LHCN-M2 (cell line): Measurements from ENCODE around the gene GPR153. TPM values are rescaled to one million over a fixed set of nuclear protein-coding genes. Genes with fewer than 3 reads are reported as not detected.
"Not testable (repeated sequence)": the region's sequence is repeated elsewhere in the genome, so short reads cannot be mapped to it uniquely, and the experiment has no call there.

Experiments
- DNase-seq: peaks from one replicate; pipeline ENCODE4 v3.0.0-alpha.2; 2012; ENCODE audit warnings: low read depth
- polyA plus RNA-seq: library from polyadenylated mRNA; unstranded; fragments of >200 nt; gene quantifications from one replicate; pipeline ENCODE4 v1.2.1, GENCODE V29; 2012; ENCODE audit warnings: missing spikeins
- total RNA-seq: library from RNA; depleted of rRNA; stranded (reverse); fragments of >200 nt; gene quantifications from 2 replicates; pipeline ENCODE4 v1.2.3, GENCODE V29; 2014; rRNA removed

GPR153 gene
- total RNA-seq = 38.2 and 43.0 TPM in 2 replicates
- polyA plus RNA-seq = 11.8 TPM

DNA sequence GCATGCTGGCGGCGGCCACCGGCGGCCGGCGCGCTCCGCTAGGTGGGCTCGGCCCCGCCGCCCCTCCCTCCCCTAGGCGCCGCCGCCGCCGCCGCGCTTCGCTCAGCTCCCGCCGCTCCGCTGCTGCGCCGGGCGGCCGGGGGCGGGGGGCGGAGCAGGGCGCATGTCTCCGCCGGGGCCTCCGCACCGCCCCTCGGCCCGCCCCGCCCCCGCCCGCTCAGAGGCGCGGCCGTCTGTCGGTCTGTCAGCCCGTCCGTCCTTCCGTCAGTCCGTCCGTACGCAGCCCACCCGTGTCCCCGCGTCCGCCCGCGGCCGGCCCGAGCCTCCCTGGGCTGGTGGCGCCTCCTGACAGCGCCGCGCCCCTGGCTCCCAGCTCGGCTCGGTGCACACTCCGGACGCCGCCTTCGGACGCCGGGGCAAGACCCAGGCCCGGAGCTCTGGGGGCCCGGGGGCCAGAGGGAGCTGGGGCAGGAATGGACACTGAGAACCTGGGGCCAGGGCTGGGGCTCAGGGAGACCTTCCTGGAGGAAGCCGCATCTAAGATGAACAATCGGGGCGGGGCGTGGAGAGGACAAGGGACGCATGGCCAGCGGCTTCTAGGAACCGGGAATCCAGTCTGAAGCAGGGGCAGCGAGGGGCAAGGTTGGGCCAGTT is at the start of gene GPR153:
Gene GPR153 (minus strand): TSS at position 138 of the 654 bp plus-strand sequence. CDS start 6,193 bp downstream, outside the sequence.
- DNase-seq = peak; percentile 47

DNA sequence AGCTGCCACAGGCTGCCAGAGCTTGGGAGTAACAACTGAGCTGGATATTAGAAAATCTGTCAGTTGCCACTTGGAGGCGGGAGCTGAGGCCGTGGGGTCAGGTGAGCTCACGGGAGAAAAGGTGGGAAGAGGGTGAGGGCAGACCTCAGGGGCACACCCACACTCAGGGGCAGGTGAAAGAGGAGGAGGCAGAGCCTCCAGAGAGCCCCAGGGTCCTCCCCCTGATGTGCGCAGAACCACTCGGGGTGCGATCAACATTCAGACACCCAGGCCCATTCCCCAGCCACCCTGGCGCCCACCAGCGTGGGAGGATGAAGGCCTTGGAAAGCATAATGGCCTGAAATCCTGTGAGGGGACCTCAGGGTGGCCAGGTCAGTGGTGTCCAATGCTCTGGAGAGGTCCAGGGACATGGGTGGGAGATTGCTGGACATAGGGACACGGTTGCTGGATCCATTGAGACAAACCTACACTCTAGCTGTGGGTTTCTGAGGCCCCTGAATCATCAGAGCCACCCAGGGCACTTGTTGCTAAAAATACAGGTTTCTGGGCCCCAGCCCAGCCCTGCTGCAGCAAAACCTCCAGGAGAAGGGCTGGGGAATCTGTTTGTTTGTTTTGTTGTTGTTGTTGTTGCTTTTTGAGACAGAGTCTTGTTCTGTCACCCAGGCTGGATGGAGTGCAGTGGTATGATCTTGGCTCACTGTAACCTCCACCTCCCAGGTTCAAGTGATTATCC is 49.4 kb upstream of the GPR153 start:
- DNase-seq = no peak

DNA sequence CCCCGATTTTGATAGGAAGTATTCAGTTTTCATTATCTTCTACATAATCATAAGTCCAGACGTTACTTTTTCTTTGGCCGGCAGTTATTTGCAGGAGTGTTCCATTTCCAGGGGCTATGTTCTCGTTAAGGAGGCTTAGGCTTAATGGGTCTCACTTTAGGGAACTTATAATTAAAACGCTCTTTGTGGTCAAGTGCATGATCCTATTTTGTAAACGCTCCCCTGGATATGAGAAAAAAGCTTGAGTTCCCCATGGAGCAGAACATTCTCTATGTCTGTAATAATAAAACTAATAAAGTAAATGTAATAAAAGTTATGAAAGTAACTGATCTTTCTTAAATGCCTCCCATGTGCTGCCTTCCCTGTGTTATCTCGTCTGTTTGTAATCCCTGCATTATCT is 48.7 kb upstream of the GPR153 start:
- no peak for DNase-seq

DNA sequence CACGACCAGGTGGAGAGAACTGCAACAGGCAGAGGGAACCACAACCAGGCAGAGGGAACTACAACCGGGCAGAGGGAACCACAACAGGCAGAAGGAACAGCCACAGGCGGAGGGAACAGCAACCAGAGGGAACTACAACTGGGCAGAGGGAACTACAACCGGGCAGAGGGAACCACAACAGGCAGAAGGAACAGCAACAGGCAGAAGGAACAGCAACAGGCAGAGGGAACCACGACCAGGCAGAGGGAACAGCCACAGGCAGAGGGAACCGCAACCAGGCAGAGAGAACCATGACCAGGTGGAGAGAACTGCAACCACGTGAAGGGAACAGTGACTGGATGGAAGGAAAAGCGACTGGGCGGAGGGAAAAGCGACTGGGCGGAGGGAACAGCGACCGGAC is 47.6 kb upstream of the GPR153 start:
- DNase-seq = no peak

DNA sequence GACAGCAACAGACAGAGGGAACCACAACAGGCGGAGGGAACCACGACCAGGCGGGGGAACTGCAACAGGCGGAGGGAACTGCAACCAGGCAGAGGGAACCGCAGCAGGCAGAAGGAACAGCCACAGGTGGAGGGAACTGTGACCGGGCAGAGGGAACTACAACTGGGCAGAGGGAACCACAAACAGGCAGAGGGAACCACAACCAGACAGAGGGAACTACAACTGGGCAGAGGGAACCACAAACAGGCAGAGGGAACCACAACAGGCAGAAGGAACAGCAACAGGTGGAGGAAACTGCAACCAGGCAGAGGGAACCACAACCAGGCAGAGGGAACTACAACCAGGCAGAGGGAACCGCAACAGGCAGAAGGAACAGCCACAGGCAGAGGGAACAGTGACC is 46.8 kb upstream of the GPR153 start:
- not testable (repeated sequence) for DNase-seq

DNA sequence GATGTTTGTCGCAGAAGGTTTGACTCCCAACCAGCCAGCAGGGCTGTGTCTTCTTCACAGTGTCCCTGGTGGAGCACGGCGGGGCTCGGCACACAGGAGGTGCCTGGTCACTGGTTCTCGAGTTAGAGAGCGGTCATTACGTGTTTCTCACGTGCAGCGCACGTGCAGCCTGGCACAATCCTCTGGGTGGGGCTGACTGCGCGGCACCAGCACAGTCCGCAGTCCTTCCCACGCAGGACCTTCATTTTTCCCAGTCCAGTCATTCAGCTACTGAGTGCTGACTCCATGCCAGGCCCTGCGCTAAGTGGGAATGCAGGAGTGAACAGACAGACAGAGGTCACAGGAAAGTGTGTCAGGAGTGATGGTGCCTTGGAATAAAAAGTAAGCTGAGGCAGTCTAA is 46.2 kb upstream of the GPR153 start:
- DNase-seq = no peak

DNA sequence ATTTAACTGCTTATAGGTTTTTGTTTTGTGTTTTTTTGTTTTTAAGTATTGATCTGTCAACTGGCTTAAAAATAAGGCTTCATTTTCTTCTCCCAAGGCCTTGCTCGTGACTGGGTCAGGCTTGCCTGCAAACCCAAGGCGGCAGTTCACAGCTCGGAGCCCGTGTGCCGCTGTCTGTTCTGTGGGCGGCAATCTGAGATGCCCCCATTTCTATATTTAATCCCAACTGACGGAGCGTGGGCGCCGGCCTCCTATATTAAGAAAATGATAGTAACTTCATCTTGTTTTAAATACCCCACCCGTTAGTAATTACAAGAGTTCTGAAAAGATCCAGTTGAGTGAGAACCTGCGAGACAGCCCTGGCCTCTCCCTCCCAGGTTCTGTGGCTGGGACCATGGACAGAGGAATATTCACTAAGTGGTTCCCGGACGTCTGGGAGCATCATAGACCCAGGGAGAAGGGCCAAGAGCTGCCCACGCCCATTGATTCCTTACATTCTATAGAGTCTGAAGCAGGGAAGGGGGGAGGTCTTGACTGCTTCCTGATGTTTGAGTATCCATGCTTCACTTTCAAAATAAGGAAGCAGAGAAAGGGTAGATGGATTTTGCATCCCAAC is 42.6 kb upstream of the GPR153 start:
- DNase-seq = no peak

DNA sequence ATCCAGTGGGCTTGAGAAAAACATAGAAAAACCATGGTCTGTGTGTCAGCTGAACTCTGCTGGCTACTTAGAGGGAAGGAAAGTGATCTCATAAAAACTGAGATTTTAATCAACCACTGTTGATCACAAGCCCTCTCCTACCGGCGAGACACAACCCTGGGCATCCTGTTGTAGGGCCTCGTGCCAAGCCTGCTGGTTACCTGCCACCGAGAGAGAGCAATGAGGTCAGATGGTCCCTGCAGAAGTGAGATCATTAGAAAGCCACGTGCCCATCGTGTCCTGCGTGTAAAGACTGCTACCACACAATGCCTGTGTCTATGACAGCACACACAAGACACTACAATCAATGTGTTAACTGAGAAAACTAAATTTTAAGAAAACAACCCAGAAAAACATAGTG is 41.7 kb upstream of the GPR153 start:
- no peak for DNase-seq

DNA sequence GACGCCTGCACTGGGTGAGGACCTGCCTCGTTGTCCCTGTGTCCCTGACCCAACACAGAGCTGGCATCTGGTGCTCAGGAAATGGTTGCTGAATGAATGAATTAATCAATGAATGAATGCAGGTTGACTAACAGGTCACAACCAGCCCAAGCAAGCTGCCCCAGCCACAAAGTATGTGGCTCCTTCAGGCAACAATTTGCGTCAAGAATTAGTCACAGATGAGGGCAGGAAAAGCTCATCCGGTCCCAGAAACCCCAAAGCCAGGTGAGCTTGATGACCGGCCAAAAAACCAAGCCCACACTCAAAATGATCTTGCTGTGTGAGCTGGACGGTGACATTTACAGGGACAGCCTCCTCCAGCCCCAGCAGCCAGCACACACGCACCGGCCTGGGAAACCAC is 40.6 kb upstream of the GPR153 start:
- DNase-seq = no peak

DNA sequence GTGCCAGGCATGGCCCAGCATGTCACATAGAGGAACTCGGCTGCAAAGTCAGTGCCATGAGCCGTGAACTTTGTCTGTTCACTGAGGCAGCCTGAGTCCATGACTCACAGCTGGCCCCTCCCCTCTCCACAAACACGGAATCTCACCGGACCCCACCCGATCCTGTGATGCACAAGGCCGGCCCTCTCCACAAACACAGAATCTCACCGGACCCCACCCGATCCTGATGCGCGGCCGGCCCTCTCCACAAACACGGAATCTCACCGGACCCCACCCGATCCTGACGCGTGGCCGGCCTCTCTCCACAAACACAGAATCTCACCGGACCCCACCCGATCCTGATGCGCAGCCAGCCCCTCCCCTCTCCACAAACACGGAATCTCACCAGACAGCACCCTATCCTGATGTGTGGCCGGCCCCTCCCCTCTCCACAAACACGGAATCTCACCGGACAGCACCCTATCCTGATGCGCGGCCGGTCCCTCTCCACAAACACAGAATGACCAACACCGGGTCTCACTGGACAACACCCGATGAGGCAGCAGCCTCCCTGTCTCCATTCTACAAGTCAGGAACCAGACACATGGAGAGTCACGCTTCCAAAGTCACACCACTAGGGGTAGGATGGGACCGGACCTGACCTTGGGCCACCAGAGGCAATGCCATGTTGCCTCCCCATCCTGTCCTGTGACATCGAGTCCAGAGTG is 39.6 kb upstream of the GPR153 start:
- no peak for DNase-seq

DNA sequence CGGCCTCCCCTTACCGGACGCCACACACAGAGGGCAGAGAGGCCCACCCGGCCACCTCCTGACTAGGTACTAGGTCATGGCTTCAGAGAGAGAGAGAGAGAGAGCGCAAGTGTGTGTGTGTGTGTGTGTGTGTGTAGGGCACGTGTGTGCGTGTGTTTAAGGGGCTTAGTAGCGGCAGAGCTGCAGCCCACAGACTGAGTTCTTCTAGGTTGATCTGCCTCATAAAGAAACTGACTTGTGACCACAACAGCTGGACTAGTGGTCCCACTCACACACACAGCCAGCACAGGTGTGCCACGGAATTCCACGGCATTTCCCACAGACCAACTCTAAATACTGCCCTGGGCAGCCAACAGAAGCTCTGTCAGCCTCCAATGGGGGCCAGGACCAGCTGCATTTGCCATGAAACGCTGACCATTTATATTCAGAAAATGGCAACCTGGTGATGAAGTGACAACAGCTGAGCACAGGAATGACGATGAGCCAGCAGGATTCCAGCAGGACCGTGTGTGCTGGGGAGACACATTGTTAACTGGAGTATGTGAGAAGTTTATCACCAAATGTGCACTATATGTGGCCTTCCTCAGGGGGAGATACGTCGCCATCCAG is 38.8 kb upstream of the GPR153 start:
- DNase-seq = peak; percentile 76

DNA sequence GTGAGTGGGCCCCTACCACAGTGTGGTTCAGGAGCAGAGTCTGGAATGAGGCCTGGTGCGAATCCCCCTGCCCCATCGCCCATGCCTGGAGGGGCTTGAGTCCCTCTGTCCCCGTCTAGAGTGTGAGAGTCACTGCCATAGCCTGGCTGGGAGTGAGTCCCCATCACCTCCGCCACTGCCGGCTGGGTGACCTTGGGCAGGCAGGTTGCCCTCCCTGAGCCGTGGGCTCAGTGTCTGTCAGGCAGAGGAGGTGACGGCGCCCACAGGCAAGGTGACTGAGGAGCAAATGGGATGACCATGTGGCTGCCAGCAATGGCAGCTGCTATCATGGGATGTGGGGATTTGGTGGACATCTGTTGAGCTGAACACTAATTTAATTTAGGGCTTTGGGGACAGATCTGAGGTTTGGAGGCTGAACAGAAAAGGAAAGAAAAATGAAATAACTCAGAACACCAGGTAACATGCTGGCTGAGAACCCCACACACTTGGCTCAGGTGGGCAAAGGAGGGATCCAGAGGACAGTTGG is 38.1 kb upstream of the GPR153 start:
- DNase-seq = no peak

DNA sequence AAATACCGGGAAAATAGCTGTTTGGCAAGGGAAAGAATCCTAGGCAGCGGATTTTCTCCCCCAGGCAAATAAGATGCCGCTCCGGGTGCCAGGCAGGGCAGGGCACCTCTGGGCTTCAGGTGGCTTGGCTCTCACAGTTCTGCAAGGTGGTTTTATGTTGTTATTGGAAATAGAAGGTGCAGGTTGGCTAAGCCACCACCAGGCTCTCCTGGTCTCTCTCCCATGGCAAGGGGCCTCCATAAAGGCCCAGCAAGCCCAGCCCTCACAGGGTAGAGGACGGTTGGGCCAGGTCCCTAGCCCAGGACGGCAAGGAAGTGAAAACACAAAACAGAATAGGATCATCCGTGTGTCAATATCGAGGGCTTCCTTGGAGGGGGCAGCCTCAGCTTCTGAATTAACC is 37.6 kb upstream of the GPR153 start:
- no peak for DNase-seq

DNA sequence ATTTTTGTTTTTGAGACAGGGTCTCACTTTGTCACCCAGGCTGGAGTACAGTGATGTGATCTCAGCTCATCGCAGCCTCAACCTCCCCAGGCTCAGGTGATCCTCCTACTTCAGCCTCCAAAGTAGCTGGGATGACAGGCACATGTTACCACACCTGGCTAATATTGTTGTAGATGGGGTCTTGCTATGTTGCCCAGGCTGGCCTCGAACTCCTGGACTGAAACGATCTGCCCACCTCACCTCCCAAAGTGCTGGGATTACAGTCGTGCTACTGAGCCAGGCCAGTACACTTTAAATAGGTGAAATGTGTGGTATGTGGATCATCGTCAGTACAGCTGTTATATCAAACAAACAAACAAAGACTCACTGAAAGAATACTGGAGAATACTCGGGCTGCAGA is 35.0 kb upstream of the GPR153 start:
- DNase-seq = no peak

DNA sequence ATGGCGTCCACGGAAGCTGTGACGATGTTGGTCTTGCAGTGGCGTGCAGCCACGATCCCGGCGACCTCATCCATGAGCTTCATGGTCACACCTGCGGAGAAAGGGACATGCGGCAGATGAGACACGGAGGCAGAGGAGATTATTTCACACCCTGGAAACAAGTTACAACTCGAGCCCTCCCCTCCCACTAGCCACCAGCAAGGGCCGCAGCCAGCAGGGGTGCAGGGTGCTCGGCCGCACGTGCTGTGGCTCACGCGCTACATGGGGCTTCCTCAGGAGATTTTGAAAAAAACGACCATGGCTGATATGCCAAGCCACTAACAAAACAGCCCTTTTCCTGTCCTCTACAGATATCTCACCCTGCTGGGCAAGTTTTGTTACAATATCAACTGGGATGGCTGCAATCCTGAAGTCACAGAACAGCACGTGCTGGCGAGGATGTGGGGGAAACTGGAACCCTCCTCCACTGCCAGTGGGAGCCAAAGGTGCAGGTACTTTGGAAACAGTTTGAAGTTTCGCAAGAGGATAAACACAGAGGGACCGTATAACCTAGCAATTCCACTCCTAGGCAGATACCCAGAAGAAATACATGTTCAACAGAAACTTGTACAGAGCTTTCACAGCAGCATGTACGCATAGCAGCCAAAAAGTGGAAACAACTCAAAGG is 34.1 kb upstream of the GPR153 start:
- DNase-seq = no peak

DNA sequence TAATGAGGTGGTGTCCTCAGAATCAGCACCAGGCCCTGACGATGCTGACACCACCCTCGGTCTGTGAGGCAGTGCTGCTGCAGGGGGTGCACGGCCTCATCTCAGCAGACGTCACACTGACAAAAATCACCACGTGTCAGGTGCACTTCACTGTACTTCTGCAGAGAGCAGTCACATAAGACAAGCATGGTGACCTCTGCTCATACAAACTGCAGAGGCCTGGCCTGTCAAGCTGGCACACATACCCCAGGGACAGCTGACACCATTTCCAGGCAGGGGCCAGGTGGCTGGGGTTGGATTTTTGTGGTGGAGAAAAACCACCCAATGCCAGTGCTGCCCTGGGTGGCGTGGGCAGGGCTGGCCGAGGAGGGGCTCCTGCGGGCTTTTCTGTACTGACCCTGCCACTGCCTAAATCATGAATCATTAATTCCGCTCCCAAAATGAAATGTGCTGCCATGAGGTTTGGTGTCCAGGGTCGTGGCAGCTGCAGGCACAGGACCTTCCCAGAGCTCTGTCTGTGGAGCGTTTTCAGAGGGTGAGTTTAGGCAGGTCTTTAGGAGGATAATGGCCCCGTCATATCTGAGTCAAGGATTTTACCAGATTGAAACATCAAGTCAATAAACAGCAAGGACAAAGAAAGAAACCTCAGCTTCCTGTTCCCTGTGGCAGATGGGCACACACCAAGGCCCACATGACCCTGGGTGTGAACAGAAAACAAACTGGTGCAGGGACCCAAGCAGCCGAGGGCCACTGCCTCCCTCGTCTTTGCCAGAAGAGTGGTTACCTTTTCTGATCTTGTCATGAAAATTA is 33.4 kb upstream of the GPR153 start:
- DNase-seq = peak; percentile 90

DNA sequence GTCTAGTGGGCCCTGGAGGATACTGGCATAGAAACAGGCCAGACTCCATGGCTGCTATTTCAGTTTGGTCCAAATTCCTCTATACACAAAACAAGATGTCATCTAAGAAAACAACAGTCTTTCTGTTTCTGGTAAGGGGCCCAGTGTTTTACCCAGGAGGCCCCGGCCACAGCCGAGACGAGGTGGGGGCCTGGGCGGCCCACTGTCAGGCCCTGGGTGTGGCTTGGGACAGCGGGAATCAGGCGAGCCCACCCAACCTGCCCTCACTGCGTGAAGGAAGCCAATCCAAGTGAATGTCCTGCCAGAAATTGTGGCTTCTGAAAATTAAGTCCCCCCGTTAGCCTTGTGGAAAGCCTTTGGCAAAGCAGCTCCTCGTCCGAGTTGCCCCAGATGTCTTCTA is 31.2 kb upstream of the GPR153 start:
- no peak for DNase-seq

DNA sequence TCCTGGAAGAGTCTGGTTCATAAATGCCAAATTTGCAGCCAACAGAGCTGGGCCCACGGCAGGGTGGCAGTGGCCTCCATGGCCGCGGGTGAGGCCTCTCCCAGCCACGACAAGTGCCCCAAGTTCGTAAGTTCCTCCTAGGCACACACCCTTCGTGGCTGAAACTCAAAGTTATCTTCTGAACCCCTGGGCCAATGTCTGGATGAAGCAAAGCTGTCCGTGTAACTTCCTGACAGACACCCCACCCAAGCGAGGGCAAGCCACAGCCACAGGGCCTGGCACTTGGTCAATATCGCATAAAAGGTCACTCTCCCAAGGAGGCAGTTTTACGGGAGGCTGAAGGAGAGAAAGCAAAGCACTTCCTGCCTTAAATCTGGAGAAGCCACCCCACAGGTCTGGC is 27.8 kb upstream of the GPR153 start:
- DNase-seq = no peak

DNA sequence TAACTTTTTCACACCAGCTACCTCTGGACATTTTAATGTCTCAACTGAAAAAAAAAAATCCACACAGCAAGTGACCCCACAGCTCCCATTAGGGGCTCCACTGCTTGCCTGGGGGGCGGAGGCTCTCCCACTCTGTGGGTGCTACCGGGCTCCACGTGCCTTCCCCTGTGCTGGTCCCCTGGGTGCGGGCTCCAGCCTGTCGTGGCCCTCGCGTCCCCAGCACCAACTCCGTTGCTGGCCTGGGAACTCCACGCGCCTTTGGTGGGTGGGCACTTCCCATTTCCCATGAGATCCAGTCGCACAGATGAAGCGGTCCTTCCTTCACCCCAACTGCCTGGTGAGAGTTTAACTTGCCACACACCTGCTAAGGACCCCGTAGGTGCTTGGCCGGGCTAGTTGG is 27.1 kb upstream of the GPR153 start:
- no peak for DNase-seq

DNA sequence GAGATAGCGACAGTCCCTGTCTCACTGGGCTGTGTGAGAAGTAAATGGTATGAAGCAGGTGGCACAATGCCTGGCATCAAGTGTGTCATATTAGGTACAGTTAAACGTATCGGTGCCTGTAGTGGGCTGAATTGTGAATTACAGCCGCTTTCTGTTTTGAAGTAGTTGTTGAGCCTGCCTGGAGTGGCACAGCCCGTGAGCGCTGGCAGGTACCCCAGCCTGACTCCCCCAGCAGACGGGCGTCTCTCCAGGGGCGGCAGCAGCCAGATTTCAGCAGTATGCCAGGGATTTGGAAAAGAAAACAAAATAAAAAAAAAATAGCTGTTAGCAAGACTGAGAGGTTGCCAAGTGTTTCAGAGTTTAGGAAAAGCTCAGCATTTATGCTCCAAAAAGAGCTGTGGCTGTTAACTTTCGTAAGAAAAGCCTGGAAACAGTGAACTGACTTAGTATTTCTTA is 26.6 kb upstream of the GPR153 start:
- DNase-seq = no peak
